HL-60/S4 treated with phorbol 12-myristate 13-acetate at 8.2 ng/mL for 4 days and 3 days (cell line): ENCODE data around the gene NBDY.

Experiments
- in situ Hi-C: fragments of 300-500 bp; cut with MboI; formaldehyde crosslinking; loops from 2 replicates; pipeline ENCODE4 v1.15.0; 2022; ENCODE audit warnings: low sequenced_read_pairs

The NBDY gene

GRCh38 chrX:56784666-56785065, 55.6 kb downstream of the NBDY start:
- in situ Hi-C loops: no loop called here

GRCh38 chrX:56785442-56785841, 56.4 kb downstream of the NBDY start:
- in situ Hi-C loops: no loop called here

DNA sequence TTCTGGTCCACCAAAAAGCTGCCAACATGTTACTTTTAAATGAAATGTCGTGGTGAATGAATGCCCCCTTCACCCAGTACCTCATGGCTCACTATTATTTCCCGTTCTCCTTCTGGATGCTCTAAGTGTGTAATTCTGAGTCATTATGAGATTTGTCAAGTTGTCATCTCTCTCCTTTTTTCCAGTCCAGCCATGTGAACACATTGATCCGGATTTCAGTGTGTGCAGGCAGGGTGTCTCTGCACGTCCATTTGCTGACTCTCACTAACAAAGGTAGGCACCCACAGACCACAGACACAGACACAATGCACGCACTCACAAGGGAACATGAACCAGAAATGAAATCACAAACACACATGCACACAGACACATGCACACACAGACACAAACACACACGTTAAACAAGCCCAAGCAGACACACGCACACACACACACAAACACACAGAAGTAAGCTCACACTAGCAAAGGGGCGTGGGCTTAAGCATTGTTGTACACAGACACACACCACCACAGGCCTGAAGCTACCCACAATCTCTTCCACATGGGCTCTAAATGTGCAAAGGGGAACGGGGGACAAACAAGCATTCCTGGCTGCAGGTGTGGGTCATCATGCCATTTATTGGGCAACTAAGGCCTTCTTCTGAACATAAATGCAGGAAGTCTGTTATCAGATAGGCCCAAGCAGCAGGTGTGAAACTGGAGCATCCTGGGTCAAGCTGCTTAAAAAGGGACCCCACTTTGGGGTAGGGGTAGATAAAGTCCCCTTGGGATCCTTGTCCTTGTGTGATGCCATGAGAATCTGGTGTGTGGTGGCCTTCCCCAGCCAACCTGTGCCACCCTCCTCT, 58.1 kb downstream of the NBDY start:
- in situ Hi-C loops: no loop called here

DNA sequence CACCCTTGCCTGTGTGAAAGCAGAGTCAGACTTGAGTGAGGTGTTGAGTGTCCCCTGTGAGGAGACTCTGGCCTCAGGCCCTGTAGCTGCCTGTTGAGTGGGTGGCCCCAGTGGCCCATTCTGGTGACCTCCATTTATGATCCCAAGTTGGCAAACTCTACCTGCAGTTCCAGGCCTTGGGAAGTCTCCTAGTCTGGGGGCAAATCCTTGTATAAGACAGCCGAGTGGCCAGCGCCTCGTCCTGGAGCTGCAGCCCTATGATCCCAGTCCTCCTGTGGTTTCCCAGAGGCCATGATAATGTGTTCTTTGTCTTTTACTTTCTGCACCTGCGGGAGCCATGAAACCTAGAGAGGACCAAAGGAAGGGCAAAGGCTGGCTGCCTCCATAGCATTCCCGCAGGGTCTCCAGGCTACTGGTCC, 58.7 kb downstream of the NBDY start:
- in situ Hi-C loops: no loop called here

DNA sequence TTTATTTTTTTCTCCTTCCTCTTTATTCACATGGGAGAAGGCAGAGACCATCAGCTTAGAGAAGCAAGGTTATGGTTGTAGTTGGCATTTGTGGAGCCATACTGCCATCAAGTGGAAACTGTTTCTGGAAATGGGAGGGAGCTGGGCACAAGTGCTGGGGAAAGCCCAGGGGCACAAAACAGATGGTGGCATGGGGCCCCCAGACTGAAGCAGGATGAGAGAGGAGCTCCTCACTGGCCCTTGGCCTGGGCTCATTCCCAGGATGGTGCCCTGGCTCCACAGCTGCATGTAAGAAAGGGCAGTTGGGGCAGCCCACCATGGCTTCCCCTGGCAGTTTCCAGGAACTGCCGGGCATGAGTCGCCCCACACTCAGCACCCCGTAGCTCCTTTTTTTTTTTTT, 59.2 kb downstream of the NBDY start:
- in situ Hi-C loops: no loop called here

- in situ Hi-C loops: no loop called here
These were observed 59.7 kb downstream of the NBDY start for GRCh38 chrX:56788717-56789122.

DNA sequence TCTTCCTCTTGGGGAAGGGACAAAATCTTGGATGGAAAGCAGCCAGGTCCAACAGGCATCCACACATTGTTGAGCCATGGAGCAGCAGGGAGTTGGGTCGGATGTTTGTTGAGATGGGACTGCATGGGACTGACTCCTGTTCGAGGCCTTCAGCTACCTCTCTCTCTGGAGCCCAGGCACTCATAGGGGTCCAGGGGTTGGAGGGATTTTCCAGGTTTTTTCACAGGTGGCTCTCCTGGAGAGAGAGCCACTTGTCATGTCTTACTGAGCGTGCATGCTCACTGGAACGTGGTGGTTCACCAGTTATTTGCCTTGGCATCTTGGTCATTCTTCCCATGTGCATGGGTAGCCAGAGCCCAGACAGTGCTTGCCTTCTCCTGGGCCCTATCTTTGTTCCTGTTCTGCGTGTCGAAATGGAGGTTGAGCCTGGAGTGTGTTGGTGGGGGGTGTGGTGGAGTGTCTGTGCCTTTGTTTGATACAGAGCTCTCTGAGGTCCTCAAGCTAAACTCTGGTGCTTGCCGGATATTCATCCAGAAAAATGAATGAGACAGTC, 60.6 kb downstream of the NBDY start:
- in situ Hi-C loops: no loop called here

- in situ Hi-C loops: no loop called here
These were observed 61.7 kb downstream of the NBDY start for GRCh38 chrX:56790778-56791177.

DNA sequence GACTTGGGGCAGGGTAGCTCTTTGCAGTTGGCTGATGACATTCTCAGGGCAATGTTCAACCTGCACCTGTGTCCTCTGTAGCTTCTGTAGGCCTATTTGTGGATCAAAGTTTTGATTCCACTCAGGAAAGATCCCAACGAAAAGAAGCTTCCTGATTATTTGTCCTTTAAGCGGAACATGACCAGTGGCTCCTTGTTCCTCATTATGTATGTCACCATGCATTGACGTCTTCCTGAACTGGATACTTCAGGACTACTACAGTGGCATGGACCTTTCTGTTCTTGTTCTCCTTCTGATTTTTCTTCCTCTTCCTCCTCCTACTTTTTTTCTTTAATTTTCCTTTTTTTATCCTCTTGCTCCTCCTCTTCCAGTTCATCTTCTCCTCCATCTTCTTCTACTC, 62.4 kb downstream of the NBDY start:
- in situ Hi-C loops: no loop called here

DNA sequence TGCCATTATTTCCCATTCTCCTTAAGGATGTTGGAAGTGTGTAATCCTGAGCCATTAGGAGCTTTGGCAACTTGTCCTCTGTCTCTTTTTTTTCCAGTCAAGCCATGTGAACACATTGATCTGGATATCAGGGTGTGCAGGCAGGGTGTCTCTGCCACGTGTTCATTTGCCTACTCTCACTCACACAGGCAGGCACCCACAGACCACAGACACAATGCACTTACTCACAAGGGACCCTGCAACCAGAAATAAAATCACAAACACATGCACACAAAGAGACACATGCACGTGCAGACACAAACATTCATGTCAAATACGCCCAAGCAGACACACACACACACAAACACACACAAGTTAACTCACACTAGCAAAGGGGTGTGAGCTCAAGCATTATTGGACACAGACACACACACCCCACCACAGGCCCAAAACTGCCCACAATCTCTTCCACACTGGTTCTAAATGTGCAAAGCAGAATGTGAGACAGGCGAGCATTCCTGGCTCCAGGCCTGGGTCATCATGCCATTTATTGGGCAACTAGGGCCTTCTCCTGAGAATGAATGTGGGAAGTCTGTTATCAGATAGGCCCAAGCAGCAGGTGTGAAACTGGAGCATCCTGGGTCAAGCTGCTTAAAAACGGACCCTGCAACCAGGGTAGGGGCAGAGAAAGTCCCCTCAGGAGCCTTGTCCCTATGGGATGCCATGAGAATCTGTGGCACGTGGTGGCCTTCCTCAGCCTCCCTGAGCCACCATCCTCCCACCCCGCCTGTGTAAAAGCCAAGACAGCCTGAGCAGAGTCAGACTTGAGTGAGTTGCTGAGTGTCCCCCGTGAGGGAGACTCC, 63.4 kb downstream of the NBDY start:
- in situ Hi-C loops: no loop called here

DNA sequence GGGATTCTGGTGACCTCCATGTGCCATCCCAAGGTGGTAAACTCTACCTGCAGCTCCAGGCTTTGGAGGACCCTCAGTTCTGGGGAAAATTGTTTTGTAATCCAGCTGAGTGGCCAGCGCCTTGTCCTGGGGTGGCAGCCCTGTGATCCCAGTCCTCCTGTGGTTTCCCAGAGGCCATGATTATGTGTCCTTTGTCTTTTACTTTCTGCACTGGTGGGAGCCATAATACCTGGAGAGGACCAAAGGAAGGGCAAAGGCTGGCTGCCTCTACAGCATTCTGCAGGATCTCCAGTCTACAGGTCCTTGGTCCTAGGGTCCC, 64.0 kb downstream of the NBDY start:
- in situ Hi-C loops: no loop called here

DNA sequence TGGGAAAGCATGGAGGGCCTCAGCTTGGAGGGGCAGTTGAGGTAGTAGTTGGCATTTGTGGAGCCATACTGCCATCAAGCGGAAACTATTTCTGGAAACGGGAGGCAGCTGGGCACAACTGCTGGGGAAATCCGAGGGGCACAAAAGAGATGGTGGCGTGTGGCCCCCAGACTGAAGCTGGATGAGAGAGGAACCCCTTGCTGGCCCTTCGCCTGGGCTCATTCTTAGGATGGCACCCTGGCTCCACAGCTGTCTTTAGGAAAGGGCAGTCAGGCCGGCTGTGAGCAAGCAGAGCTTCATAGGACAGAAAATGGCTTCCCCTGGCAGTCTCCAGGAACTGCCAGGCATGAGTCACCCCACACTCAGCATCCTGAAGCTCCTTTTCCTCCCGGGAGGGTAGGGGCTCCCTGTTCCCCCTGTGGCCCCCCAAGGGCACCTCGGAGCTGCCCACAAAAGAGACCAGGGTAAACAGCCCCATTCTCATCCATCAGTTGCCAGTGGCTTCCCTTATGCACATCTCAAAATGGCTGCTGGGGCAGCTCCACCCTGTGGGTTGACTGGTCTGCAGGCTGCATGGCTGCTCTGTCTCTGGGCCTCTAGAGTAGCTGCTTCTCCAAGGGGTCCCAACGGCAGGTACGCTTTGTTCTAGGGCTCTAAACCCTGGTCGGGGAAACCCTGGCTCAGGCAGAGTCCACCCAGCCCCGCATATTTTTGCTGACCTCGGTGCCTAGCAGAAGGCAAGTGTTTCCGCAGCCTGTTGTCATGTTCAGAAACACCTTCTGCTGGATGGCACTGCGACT, 64.7 kb downstream of the NBDY start:
- in situ Hi-C loops: no loop called here

GRCh38 chrX:56794404-56795230, 65.6 kb downstream of the NBDY start:
- in situ Hi-C loops: no loop called here

DNA sequence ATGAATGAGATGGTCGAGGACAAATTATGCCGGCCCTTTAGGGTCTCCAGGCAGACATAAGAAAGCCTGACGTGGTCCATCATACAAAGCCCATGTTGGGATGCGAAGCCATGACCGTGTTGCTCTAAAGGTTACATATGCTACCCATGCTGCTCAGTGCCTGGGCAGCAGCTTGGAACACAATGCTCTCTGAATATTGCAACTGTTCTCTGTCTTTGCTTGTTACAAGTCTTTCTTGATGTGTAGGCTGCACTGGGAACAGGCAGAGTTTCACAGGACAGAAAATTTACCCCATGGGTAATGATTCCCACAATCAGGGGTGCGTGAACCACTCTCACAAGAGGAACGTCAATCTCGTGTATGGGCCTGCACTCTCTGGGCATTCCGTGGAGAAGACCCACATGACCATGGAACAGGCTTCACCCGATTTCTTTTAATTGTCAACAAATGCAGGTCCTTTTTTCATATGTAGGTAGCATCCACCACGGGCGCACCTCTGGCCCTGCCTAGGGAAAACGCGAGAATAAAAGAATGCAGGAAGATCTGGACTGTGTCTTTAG, 66.3 kb downstream of the NBDY start:
- in situ Hi-C loops: no loop called here

DNA sequence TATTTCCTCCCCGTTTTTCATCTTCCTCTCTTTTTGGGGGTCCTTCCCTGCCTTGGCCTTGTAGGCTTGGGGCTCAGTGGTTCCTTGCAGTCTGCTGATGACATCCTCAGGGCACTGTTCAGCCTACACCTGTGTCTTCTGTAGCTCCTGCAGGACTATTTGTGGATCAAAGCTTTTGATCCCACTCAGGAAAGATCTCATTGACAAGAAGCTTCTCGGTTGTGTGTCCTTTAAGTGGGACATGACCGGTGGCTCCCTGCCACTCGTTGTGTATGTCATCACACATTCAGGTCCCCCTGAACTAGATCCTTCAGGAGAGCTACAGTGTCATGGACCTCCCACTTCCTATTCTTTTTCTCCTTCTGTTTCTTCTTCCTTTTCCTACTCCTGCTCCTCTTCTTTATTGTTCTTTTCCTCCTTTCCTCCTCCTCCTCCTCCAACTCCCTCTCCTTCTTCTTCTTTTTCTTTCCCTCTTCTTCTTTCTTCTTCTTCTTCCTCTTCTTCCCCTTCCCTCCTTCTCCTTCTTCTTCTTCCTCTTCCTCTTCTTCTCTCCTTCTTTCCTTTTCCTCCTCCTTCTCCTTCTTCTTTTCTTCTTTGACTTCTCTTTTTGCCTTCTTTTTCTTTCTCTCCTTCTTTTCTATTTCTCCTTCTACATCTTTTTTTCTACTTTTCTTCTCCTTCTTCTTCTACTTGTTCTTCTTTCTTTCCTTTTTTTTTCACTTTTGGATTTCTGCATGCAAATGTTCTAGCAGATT, 67.8 kb downstream of the NBDY start:
- in situ Hi-C loops: no loop called here

DNA sequence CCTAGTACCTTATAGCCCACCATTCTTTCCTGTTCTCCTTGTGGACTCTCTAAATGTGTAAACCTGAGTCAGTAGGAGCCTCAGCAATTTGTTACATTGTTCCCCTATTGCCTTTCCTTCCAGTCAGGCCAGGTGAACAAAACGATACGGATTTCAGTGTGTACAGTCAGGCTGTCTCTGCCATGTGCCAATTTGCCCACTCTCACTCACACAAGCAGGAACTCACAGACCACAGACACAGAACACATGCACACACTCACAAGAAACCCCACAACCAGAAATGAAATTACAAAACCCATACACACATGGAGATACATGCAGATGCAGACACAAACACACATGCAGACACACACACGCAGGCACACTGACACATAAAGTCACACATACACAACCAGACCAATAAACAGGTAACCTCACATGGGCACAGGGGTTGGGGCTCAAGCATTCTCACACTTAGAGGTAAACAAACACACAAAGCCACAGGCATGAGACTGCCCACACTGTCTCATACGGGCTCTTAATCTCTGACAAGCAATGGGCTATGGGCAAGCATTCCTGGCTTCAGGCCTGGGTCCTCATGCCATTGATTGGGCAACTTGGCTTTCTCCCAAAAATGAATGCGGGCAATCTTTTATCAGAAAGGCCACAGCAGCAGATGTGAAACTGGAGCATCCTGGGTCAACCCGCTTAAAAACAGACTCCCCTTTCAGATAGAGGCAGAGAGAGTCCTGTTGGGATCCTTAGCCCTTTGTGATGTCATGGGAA, 68.7 kb downstream of the NBDY start:
- in situ Hi-C loops: no loop called here

DNA sequence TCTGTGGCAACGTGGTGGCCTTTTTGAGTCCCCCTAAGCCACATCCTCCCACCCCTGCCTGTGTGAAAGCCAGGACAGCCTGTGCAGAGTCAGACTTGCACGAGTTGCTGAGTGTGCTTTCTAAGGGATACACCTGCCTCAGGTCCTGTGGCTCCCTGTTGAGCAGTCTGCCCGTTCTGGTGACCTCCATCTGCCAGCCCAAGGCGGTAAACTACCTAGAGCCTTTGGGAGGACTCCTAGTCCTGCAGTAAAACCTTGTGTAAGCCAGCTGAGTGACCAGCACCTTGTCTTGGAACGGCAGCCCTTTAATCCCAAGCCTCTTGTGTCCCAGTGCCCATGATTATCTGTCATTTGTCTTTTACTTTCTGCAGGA, 69.3 kb downstream of the NBDY start:
- in situ Hi-C loops: no loop called here

DNA sequence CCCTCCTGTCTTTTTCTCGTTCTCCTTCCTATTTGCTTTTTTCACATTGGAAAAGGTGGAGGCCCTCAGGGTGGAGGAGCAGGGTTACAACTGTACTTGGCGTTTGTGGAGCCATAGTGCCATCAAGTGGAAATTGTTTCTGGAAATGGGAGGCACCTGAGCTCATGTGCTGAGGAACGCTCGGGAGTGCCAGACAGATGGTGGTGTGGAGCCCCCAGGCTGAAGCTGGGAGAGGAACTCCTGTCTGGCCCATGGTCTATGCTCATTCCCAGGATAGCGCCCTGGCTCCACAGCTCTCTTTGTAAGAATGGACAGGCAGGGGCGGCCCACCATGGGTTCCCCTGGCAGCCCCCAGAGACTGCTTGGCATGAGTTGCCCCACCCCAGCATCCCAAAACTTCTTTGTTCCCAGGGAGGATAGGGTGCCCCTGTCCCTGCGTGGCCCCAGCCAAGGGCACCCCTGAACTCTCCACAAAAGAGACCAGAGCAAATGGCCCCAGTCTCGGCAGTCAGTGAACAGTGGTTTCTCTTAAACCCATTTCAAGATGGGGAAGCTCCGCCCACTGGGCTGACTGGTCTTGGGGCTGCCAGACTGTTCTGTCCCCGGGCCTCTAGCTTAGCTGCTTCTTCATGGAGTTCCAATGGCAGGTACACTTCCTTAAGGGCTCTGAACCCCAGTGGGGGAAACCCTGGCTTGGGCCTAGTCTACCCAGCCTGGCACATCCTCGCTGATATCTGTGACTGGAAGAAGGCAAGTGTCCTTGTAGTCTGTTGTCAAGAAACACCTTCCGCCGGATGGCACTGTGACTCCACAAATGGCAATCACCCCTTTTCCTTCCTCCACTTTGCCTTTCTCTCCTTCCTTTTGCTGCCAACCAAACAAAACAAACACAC, 70.1 kb downstream of the NBDY start:
- in situ Hi-C loops: no loop called here
